HCT116 (cell line): ENCODE data around the gene PDE4D. TPM values are rescaled to one million over a fixed set of nuclear protein-coding genes. Genes with fewer than 3 reads are reported as not detected.

Source experiments
- ATAC-seq: fragments of 200-7000 bp; cut with Tn5 transposase; 2 replicates; pipeline ENCODE4 v1.9.1; 2020; ENCODE audit warnings: mild to moderate bottlenecking, moderate library complexity
- BruUV-seq: library from RNA; stranded (reverse); fragments of 400-500 nt; replicated peaks from 2 replicates; lab custom pipeline; 2021; lab: Mats Ljungman, UMichigan
- CTCF ChIA-PET: fragments of 300-600 bp; sonication (Branson Sonifier 250); formaldehyde crosslinking; loops from one replicate; lab custom pipeline; 2021; ENCODE audit warnings: antibody characterized with exemption; lab: Charles Lee
- POLR2A ChIA-PET: fragments of 300-600, 350-600 bp; sonication (Branson Sonifier 250); formaldehyde crosslinking; loops from one replicate; lab custom pipeline; 2021; ENCODE audit warnings: antibody characterized with exemption; lab: Charles Lee
- RAD21 ChIA-PET, 2 experiments: fragments of 300-600 bp; sonication (Branson Sonifier 250); formaldehyde crosslinking; loops; one replicate each; lab custom pipeline; 2023; ENCODE audit warnings: low total read pairs in 2 of 2; ENCODE audit not compliant: uncharacterized antibody in 2 of 2, unreplicated experiment in 2 of 2, low non-redundant PET in 1 of 2; lab: Charles Lee
- DNase-seq: peaks from one replicate; pipeline ENCODE4 v3.0.0-alpha.2; 2010; ENCODE audit warnings: low read depth, low spot score
- H2AFZ ChIP-seq: fragments of 200-600 bp; shearing (Covaris generic), sonication (generic); 2 replicates; pipeline ENCODE4 v1.6.1; 2017; ENCODE audit warnings: low read depth, mixed run types, mixed read lengths, antibody characterized with exemption, low read length; ENCODE audit not compliant: poor library complexity, severe bottlenecking
- H3K27ac ChIP-seq: 2 replicates; pipeline ENCODE4 v1.5.1; 2012; ENCODE audit warnings: low read depth, low read length
- H3K27me3 ChIP-seq: fragments of 200-600 bp; sonication (generic); 2 replicates; pipeline ENCODE4 v1.6.1; 2016; ENCODE audit warnings: mixed run types, low read length, mixed read lengths; ENCODE audit not compliant: insufficient read depth
- H3K36me3 ChIP-seq, 2 experiments: fragments of 200-500 bp in 1 of 2; fragments of 200-600 bp in 1 of 2; sonication (Bioruptor generic) in 1 of 2; sonication (generic) in 1 of 2; 2 replicates each; pipeline versions ENCODE4 v1.5.1 to v1.6.1; 2014 to 2016; ENCODE audit warnings: low read length in 2 of 2, inconsistent platforms in 1 of 2, mixed read lengths in 1 of 2, mixed run types in 1 of 2; ENCODE audit not compliant: insufficient read depth in 2 of 2, control insufficient read depth in 1 of 2
- H3K4me1 ChIP-seq, 2 experiments: fragments of 200-600 bp in 1 of 2; sonication (generic) in 1 of 2; 2 replicates each; pipeline versions ENCODE4 v1.5.1 to v1.6.1; 2012 to 2017; ENCODE audit warnings: low read length in 2 of 2, inconsistent platforms in 1 of 2, mild to moderate bottlenecking in 1 of 2, mixed read lengths in 1 of 2, mixed run types in 1 of 2, moderate library complexity in 1 of 2; ENCODE audit not compliant: insufficient read depth in 2 of 2, control insufficient read depth in 1 of 2
- H3K4me2 ChIP-seq: fragments of 200-600 bp; sonication (generic); 2 replicates; pipeline ENCODE4 v1.6.1; 2017; ENCODE audit warnings: mixed run types, low read length, mixed read lengths
- H3K4me3 ChIP-seq, 2 experiments: fragments of 200-600 bp in 1 of 2; sonication (generic) in 1 of 2; replicated peaks in 1 of 2; 2 replicates each; pipeline ENCODE4 v1.5.1; 2011 to 2016; ENCODE audit warnings: low read length in 2 of 2, control low read depth in 1 of 2, low read depth in 1 of 2, mild to moderate bottlenecking in 1 of 2, mixed read lengths in 1 of 2, mixed run types in 1 of 2
- H3K79me2 ChIP-seq: fragments of 200-600 bp; sonication (generic); 2 replicates; pipeline ENCODE4 v1.6.1; 2017; ENCODE audit warnings: mild to moderate bottlenecking, mixed run types, low read length, moderate library complexity, mixed read lengths; ENCODE audit not compliant: insufficient read depth
- H3K9ac ChIP-seq: fragments of 200-600 bp; sonication (generic); 2 replicates; pipeline ENCODE4 v1.6.1; 2016; ENCODE audit warnings: low read length, mixed read lengths
- H3K9me2 ChIP-seq: fragments of 200-600 bp; sonication (generic), shearing (Covaris generic); 2 replicates; pipeline ENCODE4 v1.6.1; 2017; ENCODE audit warnings: mixed run types, mild to moderate bottlenecking, moderate library complexity; ENCODE audit not compliant: insufficient read depth
- H3K9me3 ChIP-seq, 2 experiments: fragments of 200-500 bp in 1 of 2; fragments of 200-600 bp in 1 of 2; sonication (Bioruptor generic) in 1 of 2; sonication (generic) in 1 of 2; 2 replicates each; pipeline ENCODE4 v1.6.1; 2014 to 2017; ENCODE audit warnings: low read length in 2 of 2, mixed read lengths in 2 of 2, inconsistent platforms in 1 of 2, low read depth in 1 of 2, mild to moderate bottlenecking in 1 of 2, mixed run types in 1 of 2, moderate library complexity in 1 of 2; ENCODE audit not compliant: control insufficient read depth in 1 of 2, insufficient read depth in 1 of 2
- H4K20me1 ChIP-seq: fragments of 200-600 bp; sonication (generic), shearing (Covaris generic); 2 replicates; pipeline ENCODE4 v1.6.1; 2017; ENCODE audit warnings: mixed run types, mild to moderate bottlenecking, moderate library complexity; ENCODE audit not compliant: insufficient read depth
- CBX3 ChIP-seq: IDR thresholded peaks from 2 replicates; pipeline ENCODE4 v1.6.1; 2012; ENCODE audit warnings: low read depth
- EGR1 ChIP-seq: IDR thresholded peaks from 2 replicates; pipeline ENCODE4 v1.6.1; 2012; ENCODE audit warnings: low read depth
- ELF1 ChIP-seq: IDR thresholded peaks from 2 replicates; pipeline ENCODE4 v1.6.1; 2012; ENCODE audit warnings: low read depth, borderline replicate concordance
- POLR2A ChIP-seq: IDR thresholded peaks from 2 replicates; pipeline ENCODE4 v1.7.0; 2011; ENCODE audit warnings: borderline replicate concordance; ENCODE audit not compliant: insufficient read depth, insufficient read length; ENCODE audit errors: extremely low read depth
- YY1 ChIP-seq: IDR thresholded peaks from 2 replicates; pipeline ENCODE4 v1.6.1; 2011; ENCODE audit warnings: low read length, low read depth, moderate library complexity, mild to moderate bottlenecking; ENCODE audit not compliant: insufficient replicate concordance; ENCODE audit errors: extremely low read depth
- intact Hi-C: fragments of 100-400 bp; cut with micrococcal nuclease; formaldehyde crosslinking; loops from 2 replicates; pipeline ENCODE4 v1.10.0; 2022
- total RNA-seq: library from RNA; stranded (reverse); gene quantifications from one replicate; pipeline ENCODE4 v1.2.1, GENCODE V29; 2021; ENCODE audit not compliant: unreplicated experiment
- TF ChIP-seq, protein P1 (sequence below): IDR thresholded peaks from 2 replicates; pipeline ENCODE4 v1.6.1; 2012; ENCODE audit warnings: low read depth
- TF ChIP-seq, protein P2 (sequence below), 3 experiments: fragments of 200-600 bp in 1 of 3; sonication (generic) in 1 of 3; IDR thresholded peaks in 2 of 3; conservative IDR thresholded peaks in 1 of 3; 2 replicates each; pipeline ENCODE4 v1.5.1; 2012 to 2017; ENCODE audit warnings: low read depth in 2 of 3, low read length in 2 of 3, antibody characterized with exemption in 1 of 3, borderline replicate concordance in 1 of 3, control low read depth in 1 of 3, mild to moderate bottlenecking in 1 of 3, mixed read lengths in 1 of 3, mixed run types in 1 of 3, moderate library complexity in 1 of 3; ENCODE audit not compliant: insufficient read depth in 1 of 3

Gene PDE4D
- total RNA-seq, 1 experiment from 2014 or later, result 1.1 TPM

DNA sequence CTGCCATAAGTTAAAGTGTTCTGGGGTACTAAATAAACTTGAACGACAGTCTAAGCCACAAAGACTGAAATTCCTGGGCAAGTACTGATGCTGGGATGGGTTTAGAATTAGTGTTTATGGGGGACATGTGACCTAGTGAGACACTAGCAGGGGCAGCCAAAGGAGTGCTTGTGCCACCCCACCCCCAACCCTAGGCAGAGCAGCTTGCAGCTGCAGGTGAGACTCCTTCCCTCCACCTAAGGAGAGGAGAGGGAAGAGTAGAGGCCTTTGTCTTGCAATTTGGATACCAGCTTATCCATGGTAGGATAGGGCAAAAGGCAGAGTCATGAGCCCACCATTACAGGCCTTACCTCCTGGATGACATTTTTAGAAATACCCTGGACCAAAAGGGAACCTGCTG, 28.7 kb upstream of the PDE4D start:
- ChIA-PET POLR2A (no interaction called here), CTCF (no interaction called here), RAD21 (no interaction called here)
- H3K9me3 ChIP-seq, result no peaks in the 10 kb centered on the region
- H3K79me2 ChIP-seq, result no peaks in the 10 kb centered on the region
- no peak for TF ChIP-seq YY1
- no peak for TF ChIP-seq POLR2A
- TF ChIP-seq, protein P1, sequence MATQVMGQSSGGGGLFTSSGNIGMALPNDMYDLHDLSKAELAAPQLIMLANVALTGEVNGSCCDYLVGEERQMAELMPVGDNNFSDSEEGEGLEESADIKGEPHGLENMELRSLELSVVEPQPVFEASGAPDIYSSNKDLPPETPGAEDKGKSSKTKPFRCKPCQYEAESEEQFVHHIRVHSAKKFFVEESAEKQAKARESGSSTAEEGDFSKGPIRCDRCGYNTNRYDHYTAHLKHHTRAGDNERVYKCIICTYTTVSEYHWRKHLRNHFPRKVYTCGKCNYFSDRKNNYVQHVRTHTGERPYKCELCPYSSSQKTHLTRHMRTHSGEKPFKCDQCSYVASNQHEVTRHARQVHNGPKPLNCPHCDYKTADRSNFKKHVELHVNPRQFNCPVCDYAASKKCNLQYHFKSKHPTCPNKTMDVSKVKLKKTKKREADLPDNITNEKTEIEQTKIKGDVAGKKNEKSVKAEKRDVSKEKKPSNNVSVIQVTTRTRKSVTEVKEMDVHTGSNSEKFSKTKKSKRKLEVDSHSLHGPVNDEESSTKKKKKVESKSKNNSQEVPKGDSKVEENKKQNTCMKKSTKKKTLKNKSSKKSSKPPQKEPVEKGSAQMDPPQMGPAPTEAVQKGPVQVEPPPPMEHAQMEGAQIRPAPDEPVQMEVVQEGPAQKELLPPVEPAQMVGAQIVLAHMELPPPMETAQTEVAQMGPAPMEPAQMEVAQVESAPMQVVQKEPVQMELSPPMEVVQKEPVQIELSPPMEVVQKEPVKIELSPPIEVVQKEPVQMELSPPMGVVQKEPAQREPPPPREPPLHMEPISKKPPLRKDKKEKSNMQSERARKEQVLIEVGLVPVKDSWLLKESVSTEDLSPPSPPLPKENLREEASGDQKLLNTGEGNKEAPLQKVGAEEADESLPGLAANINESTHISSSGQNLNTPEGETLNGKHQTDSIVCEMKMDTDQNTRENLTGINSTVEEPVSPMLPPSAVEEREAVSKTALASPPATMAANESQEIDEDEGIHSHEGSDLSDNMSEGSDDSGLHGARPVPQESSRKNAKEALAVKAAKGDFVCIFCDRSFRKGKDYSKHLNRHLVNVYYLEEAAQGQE, result no peak
- TF ChIP-seq EGR1, result no peak
- no peak for TF ChIP-seq ELF1
- TF ChIP-seq CBX3, result no peak
- TF ChIP-seq, protein P2, sequence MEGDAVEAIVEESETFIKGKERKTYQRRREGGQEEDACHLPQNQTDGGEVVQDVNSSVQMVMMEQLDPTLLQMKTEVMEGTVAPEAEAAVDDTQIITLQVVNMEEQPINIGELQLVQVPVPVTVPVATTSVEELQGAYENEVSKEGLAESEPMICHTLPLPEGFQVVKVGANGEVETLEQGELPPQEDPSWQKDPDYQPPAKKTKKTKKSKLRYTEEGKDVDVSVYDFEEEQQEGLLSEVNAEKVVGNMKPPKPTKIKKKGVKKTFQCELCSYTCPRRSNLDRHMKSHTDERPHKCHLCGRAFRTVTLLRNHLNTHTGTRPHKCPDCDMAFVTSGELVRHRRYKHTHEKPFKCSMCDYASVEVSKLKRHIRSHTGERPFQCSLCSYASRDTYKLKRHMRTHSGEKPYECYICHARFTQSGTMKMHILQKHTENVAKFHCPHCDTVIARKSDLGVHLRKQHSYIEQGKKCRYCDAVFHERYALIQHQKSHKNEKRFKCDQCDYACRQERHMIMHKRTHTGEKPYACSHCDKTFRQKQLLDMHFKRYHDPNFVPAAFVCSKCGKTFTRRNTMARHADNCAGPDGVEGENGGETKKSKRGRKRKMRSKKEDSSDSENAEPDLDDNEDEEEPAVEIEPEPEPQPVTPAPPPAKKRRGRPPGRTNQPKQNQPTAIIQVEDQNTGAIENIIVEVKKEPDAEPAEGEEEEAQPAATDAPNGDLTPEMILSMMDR (IDR thresholded peaks at IDR 0.05 in 2 of 3, conservative IDR thresholded peaks at IDR 0.05 in 1 of 3; ENCODE audit: borderline replicate concordance in 1 of 3, insufficient read depth in 1 of 3, low read depth in 2 of 3, low read length in 2 of 3), result no peak
- H2AFZ ChIP-seq, result no peak overlapping the region
- BruUV-seq, result no TSS peak
- H4K20me1 ChIP-seq, result no peaks in the 10 kb centered on the region; the same call in 1 of the 2 replicates
- H3K27ac ChIP-seq, result no peak overlapping the region
- no peaks in the 10 kb centered on the region for H3K27me3 ChIP-seq
- no peak overlapping the region for H3K9ac ChIP-seq
- no peak overlapping the region for H3K4me2 ChIP-seq
- no peaks in the 10 kb centered on the region for H3K4me1 ChIP-seq
- H3K36me3 ChIP-seq, result no peaks in the 10 kb centered on the region
- ATAC-seq (no peak), DNase-seq (no peak)
- no peaks in the 10 kb centered on the region for H3K9me2 ChIP-seq
- intact Hi-C loops, result no loop called here
- H3K4me3 ChIP-seq, result no peak overlapping the region
